ENCODE data around the gene SLC52A1.

DNA sequence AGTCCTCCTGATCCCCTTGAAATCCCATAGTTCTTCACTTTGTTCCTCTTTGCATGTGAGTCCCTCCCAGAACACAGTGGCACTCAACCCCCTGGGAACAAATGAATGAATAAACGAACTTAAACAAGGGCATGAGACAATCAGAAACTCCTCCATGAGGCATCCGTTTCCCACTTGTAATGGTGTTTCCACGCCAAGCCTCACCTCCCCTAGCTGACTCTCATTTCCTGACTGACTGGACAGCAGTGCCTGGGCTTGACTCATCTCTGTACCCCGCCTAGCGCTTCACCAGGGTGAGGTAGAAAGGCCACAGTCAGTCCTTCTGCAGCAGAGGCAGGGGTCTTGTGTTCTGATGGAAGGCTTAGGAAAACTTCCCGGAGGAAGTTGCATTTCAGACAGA lies 23.3 kb downstream of the SLC52A1 start:
- TF ChIP-seq POLR2AphosphoS5 (IDR thresholded peaks at IDR 0.05; ENCODE audit: low read depth, low read length) (no peak), REST (IDR thresholded peaks at IDR 0.05; ENCODE audit: insufficient read depth in 1 of 2, low read depth in 2 of 2, low read length in 2 of 2) (no peak)
